GM12878 (cell line): ENCODE results near the gene ERLEC1. TPM values are rescaled to one million over a fixed set of nuclear protein-coding genes. Genes with fewer than 3 reads are reported as not detected.

ENCODE experiments used
- ASH2L ChIP-seq: fragments of 300-600, 200-600 bp; sonication (generic); IDR thresholded peaks from 2 replicates; pipeline ENCODE4 v1.6.1; 2017; ENCODE audit warnings: low read depth, mild to moderate bottlenecking, borderline replicate concordance
- ELK1 ChIP-seq: IDR thresholded peaks from 2 replicates; pipeline ENCODE4 v1.6.1; 2012; ENCODE audit warnings: low read depth, low read length, improper control_type of control experiment
- GABPA ChIP-seq: IDR thresholded peaks from 2 replicates; pipeline ENCODE4 v1.6.1; 2014; ENCODE audit warnings: antibody characterized with exemption, low read depth, mild to moderate bottlenecking, inconsistent platforms
- HCFC1 ChIP-seq: fragments of 150-350 bp; IDR thresholded peaks from 2 replicates; pipeline ENCODE4 v1.6.1; 2014; ENCODE audit warnings: low read length
- PBX3 ChIP-seq: IDR thresholded peaks from 2 replicates; pipeline ENCODE4 v1.6.1; 2011; ENCODE audit warnings: mild to moderate bottlenecking, low read depth, low read length, moderate library complexity; ENCODE audit not compliant: insufficient replicate concordance
- RFX5 ChIP-seq: IDR thresholded peaks from 2 replicates; pipeline ENCODE4 v1.6.1; 2011; ENCODE audit warnings: low read depth, low read length, improper control_type of control experiment
- SKIL ChIP-seq: fragments of 450-650 bp; IDR thresholded peaks from 2 replicates; pipeline ENCODE4 v1.6.1; 2017; ENCODE audit warnings: mild to moderate bottlenecking, low read depth, inconsistent platforms; ENCODE audit not compliant: poor library complexity, severe bottlenecking
- TAF1 ChIP-seq: IDR thresholded peaks from 2 replicates; pipeline ENCODE4 v1.6.1; 2011; ENCODE audit warnings: mild to moderate bottlenecking, low read depth, low read length, borderline replicate concordance
- polyA plus RNA-seq, 11 experiments: library from polyadenylated mRNA; depleted of rRNA in 4 of 11; unstranded in 6 of 11; stranded (reverse) in 5 of 11; fragments of >200 nt; fragmentation: Nextera tagmentation in 4 of 11; fragmentation: Illumina TruSeq in 1 of 11; extraction: Ambion mirVana in 4 of 11; extraction: Trizol in 1 of 11; gene quantifications; 1 replicate in 1 of 11; 2 replicates in 10 of 11; pipeline versions ENCODE4 v1.2.1 to v1.2.3, GENCODE V29; 2011 to 2016; ENCODE audit warnings: inconsistent platforms in 2 of 11, missing spikeins in 2 of 11, low read depth in 1 of 11
- total RNA-seq, 4 experiments: library from RNA; depleted of rRNA in 3 of 4; stranded (reverse); fragments of >200 nt in 3 of 4; fragmentation: Illumina TruSeq in 1 of 4; extraction: Trizol in 1 of 4; gene quantifications; 2 replicates each; pipeline versions ENCODE4 v1.2.1 to v1.2.3, GENCODE V29; 2013 to 2021

ERLEC1 gene
- total and polyA plus RNA-seq, 10 of the 15 experiments (the other 5 are each of a cell fraction or from before 2014, with no cell fraction given) = 14.1 to 52.2 (median 30.0) TPM

- no peak for TF ChIP-seq ELK1
- TF ChIP-seq RFX5 = no peak
- no peak for TF ChIP-seq HCFC1
- TF ChIP-seq PBX3 = no peak
- no peak for TF ChIP-seq TAF1
- TF ChIP-seq GABPA = no peak
- no peak for TF ChIP-seq SKIL
- no peak for TF ChIP-seq ASH2L
Observed at GRCh38 chr2:53826030-53826410, 39.2 kb downstream of the ERLEC1 start (continued).
